ENCODE results near the gene STAB2.

STAB2 gene

GRCh38 chr12:103688376-103689063 lies 101.4 kb downstream of the STAB2 start:
- Histone ChIP-seq H3K4me2 (ENCODE audit: low read depth, low read length, poor library complexity, severe bottlenecking) (no peak overlapping the region), H3K4me3 (ENCODE audit: insufficient read depth, low read length, poor library complexity, severe bottlenecking) (no peak overlapping the region)

GRCh38 chr12:103690426-103690825 lies 103.4 kb downstream of the STAB2 start:
- Histone ChIP-seq H3K27me3 (ENCODE audit: low read length) (no peaks in the 10 kb centered on the region), H3K36me3 (ENCODE audit: low read length) (no peaks in the 10 kb centered on the region), H3K9me2 (replicated peaks; ENCODE audit: insufficient read depth, low read length) (no peaks in the 10 kb centered on the region), H2AFZ (ENCODE audit: low read depth, low read length, severe bottlenecking) (no peak overlapping the region), H4K20me1 (ENCODE audit: low read depth, low read length) (no peaks in the 10 kb centered on the region), H3F3A (ENCODE audit: insufficient read depth) (no peaks in the 10 kb centered on the region), H3K79me2 (ENCODE audit: insufficient read depth, low read length) (no peaks in the 10 kb centered on the region), H3K4me3 (ENCODE audit: insufficient read depth, low read length, poor library complexity, severe bottlenecking) (no peak overlapping the region), H3K9me3 (ENCODE audit: insufficient read depth, low read length) (no peaks in the 10 kb centered on the region), H3K4me2 (ENCODE audit: low read depth, low read length, poor library complexity, severe bottlenecking) (no peak overlapping the region), H3K27ac (ENCODE audit: low read depth, low read length) (no peak overlapping the region), H3K9ac (ENCODE audit: low read length) (no peak overlapping the region)
- no peak for TF ChIP-seq CTCF (IDR thresholded peaks at IDR 0.05; ENCODE audit: insufficient read depth, low read length, poor library complexity, severe bottlenecking)
- TF ChIP-seq EZH2phosphoT487 (conservative IDR thresholded peaks at IDR 0.05; ENCODE audit: low read length): no peak

More at GRCh38 chr12:103688376-103689063, 101.4 kb downstream of the STAB2 start:
- TF ChIP-seq EZH2phosphoT487 (conservative IDR thresholded peaks at IDR 0.05; ENCODE audit: low read length) (no peak), CTCF (IDR thresholded peaks at IDR 0.05; ENCODE audit: insufficient read depth, low read length, poor library complexity, severe bottlenecking) (no peak)
- Histone ChIP-seq H3K79me2 (ENCODE audit: insufficient read depth, low read length) (no peaks in the 10 kb centered on the region), H2AFZ (ENCODE audit: low read depth, low read length, severe bottlenecking) (no peak overlapping the region), H3K27ac (ENCODE audit: low read depth, low read length) (no peak overlapping the region), H3K27me3 (ENCODE audit: low read length) (no peaks in the 10 kb centered on the region), H3F3A (ENCODE audit: insufficient read depth) (no peaks in the 10 kb centered on the region), H3K9me3 (ENCODE audit: insufficient read depth, low read length) (no peaks in the 10 kb centered on the region), H4K20me1 (ENCODE audit: low read depth, low read length) (no peaks in the 10 kb centered on the region), H3K9ac (ENCODE audit: low read length) (no peak overlapping the region), H3K9me2 (replicated peaks; ENCODE audit: insufficient read depth, low read length) (no peaks in the 10 kb centered on the region), H3K36me3 (ENCODE audit: low read length) (no peaks in the 10 kb centered on the region)

- no peaks in the 10 kb centered on the region for H3K79me2 ChIP-seq (ENCODE audit: insufficient read depth, low read length)
- H3K9me2 ChIP-seq (replicated peaks; ENCODE audit: insufficient read depth, low read length): no peaks in the 10 kb centered on the region
- H3K4me2 ChIP-seq (ENCODE audit: low read depth, low read length, poor library complexity, severe bottlenecking): no peak overlapping the region
- H3K4me3 ChIP-seq (ENCODE audit: insufficient read depth, low read length, poor library complexity, severe bottlenecking): no peak overlapping the region
- no peaks in the 10 kb centered on the region for H4K20me1 ChIP-seq (ENCODE audit: low read depth, low read length)
- H3K36me3 ChIP-seq (ENCODE audit: low read length): no peaks in the 10 kb centered on the region
- no peak overlapping the region for H2AFZ ChIP-seq (ENCODE audit: low read depth, low read length, severe bottlenecking)
- no peaks in the 10 kb centered on the region for H3K27me3 ChIP-seq (ENCODE audit: low read length)
- no peak overlapping the region for H3K27ac ChIP-seq (ENCODE audit: low read depth, low read length)
- no peak for TF ChIP-seq EZH2phosphoT487 (conservative IDR thresholded peaks at IDR 0.05; ENCODE audit: low read length)
- TF ChIP-seq CTCF (IDR thresholded peaks at IDR 0.05; ENCODE audit: insufficient read depth, low read length, poor library complexity, severe bottlenecking): no peak
- H3K9me3 ChIP-seq (ENCODE audit: insufficient read depth, low read length): no peaks in the 10 kb centered on the region
- no peak overlapping the region for H3K9ac ChIP-seq (ENCODE audit: low read length)
- H3F3A ChIP-seq (ENCODE audit: insufficient read depth): no peaks in the 10 kb centered on the region
Measured at GRCh38 chr12:103691063-103691462, 104.0 kb downstream of the STAB2 start.

All from SU-DHL-6 (cell line).